GM18858 (cell line): Measurements from ENCODE around the gene PRDM7.

Experiments used
- ATAC-seq: cut with Tn5 transposase; IDR thresholded peaks from one replicate; pipeline ENCODE4 v1.9.1; 2021; ENCODE audit not compliant: unreplicated experiment

The PRDM7 gene

GRCh38 chr16:90037276-90037675 is 39.9 kb downstream of the PRDM7 start:
- no peak for ATAC-seq

- ATAC-seq: no peak
Measured at GRCh38 chr16:90035902-90036301, 41.2 kb downstream of the PRDM7 start.

- no peak for ATAC-seq
Measured at GRCh38 chr16:90034504-90034903, 42.6 kb downstream of the PRDM7 start.

GRCh38 chr16:90033387-90033786 is 43.7 kb downstream of the PRDM7 start:
- no peak for ATAC-seq

- no peak for ATAC-seq
Measured at GRCh38 chr16:90032674-90033331, 44.3 kb downstream of the PRDM7 start.

GRCh38 chr16:90031931-90032673 is 45.0 kb downstream of the PRDM7 start:
- no peak for ATAC-seq

GRCh38 chr16:90031186-90031930 is 45.8 kb downstream of the PRDM7 start:
- ATAC-seq: no peak

- no peak for ATAC-seq
Measured at GRCh38 chr16:90028985-90029384, 48.1 kb downstream of the PRDM7 start.

GRCh38 chr16:90027611-90028010 is 49.5 kb downstream of the PRDM7 start:
- no peak for ATAC-seq

- no peak for ATAC-seq
Measured at GRCh38 chr16:90026135-90026534, 51.0 kb downstream of the PRDM7 start.

GRCh38 chr16:90023078-90023447 is 54.1 kb downstream of the PRDM7 start:
- no peak for ATAC-seq

GRCh38 chr16:90022209-90023077 is 54.7 kb downstream of the PRDM7 start:
- no peak for ATAC-seq

GRCh38 chr16:90020838-90021382 is 56.2 kb downstream of the PRDM7 start:
- no peak for ATAC-seq

- ATAC-seq: no peak
Measured at GRCh38 chr16:90020260-90020837, 56.8 kb downstream of the PRDM7 start.

GRCh38 chr16:90019543-90020259 is 57.4 kb downstream of the PRDM7 start:
- ATAC-seq: no peak

- no peak for ATAC-seq
Measured at GRCh38 chr16:90018652-90019542, 58.2 kb downstream of the PRDM7 start, which contains the start of gene DBNDD1. TSS of gene DBNDD1 (minus strand) at chr16:90019456. CDS start at chr16:90019341, 115 bp downstream.

- ATAC-seq: no peak
Measured at GRCh38 chr16:90018297-90018651, 58.9 kb downstream of the PRDM7 start.

GRCh38 chr16:90016339-90016950 is 60.7 kb downstream of the PRDM7 start:
- ATAC-seq: no peak
